ENCODE measurements around the gene PPRC1.

The PPRC1 gene

DNA sequence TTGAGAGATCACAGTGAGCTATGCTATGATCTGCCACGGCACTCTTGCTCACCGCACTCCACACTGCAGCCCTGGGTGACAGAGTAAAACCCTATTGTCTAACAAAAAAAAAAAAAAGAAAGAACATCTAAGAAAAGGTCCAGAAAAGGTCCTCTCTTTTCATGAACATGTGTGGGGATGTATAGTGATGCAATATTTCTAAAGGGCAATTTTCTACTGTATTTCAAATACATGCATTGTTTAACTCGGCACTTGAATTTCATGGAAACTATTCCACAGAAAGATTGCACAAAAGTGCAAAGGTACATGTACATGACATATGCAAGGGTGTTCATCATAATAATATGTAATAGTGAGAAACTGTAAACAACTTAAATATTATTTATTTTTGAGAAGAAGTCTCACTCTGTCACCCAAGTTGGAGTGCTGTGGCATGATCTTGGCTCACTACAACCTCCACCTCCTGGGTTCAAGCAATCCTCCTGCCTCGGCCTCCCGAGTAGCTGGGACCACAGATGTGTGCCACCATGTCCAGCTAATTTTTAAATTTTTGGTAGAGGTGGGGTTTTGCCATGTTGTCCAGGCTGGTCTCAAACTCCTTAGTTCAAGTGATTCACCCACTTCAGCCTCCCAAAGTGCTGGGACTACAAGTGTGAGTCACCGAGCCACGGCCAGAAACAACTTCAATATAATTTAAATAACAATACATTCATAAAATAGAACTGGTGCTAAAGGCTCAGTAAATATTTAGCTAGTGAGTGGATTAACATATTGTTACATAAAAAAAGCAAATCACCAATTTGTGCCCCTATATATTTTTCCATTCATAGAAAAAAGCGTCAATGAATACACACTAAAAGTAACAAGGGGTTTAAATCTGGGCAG lies 1.3 kb upstream of the PPRC1 start:
- DNase-seq (ENCODE audit: insufficient read length, low spot score) (no peak), FAIRE-seq (no peak)
- TF ChIP-seq POLR2A (IDR thresholded peaks at IDR 0.05; ENCODE audit: low read depth, low read length) (no peak), TAF1 (IDR thresholded peaks at IDR 0.05; ENCODE audit: low read depth, low read length) (no peak), PAX5 (IDR thresholded peaks at IDR 0.05; ENCODE audit: insufficient read depth, low read length, severe bottlenecking) (no peak), POLR2AphosphoS5 (IDR thresholded peaks at IDR 0.05; ENCODE audit: low read depth, low read length) (no peak)

DNA sequence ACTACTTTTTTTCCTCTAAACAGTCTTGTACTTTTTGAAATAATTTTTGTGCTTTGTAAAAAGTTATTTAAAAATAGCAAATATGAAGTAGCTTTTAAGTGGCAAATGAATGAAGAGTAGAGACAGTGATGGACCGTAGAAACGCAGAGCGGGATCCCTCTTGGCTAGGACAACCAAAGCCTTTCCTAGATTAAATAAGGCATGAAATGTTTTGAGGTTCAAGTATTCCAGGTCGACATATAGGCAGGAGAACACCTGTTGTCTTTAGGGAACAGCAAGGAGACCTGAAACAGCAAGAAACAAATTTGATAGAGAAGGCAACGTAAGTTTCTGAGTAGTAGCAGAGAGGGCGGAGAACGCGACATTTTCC lies 662 bp upstream of the PPRC1 start:
- DNase-seq (ENCODE audit: insufficient read length, low spot score) (no peak), FAIRE-seq (no peak)
- TF ChIP-seq PAX5 (IDR thresholded peaks at IDR 0.05; ENCODE audit: insufficient read depth, low read length, severe bottlenecking) (no peak), SPI1 (IDR thresholded peaks at IDR 0.05; ENCODE audit: low read depth, low read length) (no peak), POU2F2 (IDR thresholded peaks at IDR 0.05; ENCODE audit: low read depth, low read length) (no peak), POLR2A (IDR thresholded peaks at IDR 0.05; ENCODE audit: low read depth, low read length) (no peak)

DNA sequence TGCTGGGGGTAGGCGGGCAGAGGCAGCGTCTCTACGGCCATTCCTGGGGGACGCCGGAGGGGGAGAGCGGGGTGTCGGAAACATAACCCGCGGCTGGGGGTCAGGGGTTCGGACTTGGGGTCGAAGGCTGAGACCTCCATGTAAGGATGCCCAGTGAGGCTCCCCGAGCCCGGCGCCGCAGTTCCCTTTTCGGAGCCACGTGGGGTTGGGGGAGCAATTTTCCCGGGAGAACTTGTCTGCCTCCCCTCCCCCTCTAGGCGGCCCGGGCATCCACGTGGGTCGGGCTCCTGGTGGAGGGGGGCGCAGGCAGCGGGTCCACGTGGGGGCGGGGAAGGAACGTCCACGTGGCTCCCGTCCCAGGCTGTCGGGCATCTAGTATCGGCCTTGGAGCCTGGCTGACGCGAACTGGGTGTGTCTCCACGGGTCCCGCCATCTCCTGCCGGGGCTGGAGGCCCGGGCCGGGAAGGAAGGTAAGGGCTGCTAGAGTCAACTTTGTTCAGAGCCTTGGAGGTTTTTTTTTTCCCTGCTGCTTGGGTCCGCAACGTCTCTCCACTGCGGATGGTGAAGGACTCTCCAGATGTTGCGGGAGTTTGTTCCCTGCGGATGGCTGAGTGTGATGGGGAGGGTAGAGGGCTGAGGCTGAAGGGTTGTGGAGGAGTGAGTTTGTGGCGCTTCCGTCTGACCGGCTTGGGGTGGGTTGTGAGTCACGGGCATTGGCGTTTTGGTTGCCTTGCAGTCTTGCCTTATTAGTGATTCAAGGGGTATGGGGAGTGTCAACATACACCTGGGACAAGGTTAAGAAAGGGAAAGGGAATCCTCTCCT lies 744 bp downstream of the PPRC1 start:
- TF ChIP-seq SPI1 (IDR thresholded peaks at IDR 0.05; ENCODE audit: low read depth, low read length) (no peak), POLR2A (IDR thresholded peaks at IDR 0.05; ENCODE audit: low read depth, low read length) (peak; percentile 58; the same call in 1 of the 2 replicates), POLR2AphosphoS5 (IDR thresholded peaks at IDR 0.05; ENCODE audit: low read depth, low read length) (0 out of 2 replicates have a peak, but pooled peaks have one; percentile 9)
- FAIRE-seq (peak; percentile 80), DNase-seq (ENCODE audit: insufficient read length, low spot score) (peak; percentile 57)

DNA sequence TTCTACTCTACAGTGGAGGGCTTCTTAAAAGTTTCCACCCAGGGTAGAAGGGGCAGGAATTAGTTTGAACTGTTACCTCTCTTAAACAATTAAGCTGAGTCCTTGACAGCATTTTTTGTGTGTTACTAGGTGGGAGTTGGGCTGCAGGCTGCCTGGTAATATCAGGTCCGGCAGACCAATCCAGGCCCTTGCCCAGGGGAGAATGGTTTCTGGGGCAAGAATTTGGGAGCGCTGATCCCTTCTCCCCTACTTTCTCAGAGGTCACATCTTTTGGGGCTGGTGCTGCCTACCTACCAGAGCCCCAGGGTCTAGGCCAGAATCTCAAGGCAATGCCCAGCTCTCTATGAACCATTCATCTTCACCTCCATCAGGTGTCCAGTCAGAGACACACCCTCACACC lies 1.6 kb downstream of the PPRC1 start:
- FAIRE-seq (no peak), DNase-seq (ENCODE audit: insufficient read length, low spot score) (no peak)
- TF ChIP-seq POLR2A (IDR thresholded peaks at IDR 0.05; ENCODE audit: low read depth, low read length) (no peak), SPI1 (IDR thresholded peaks at IDR 0.05; ENCODE audit: low read depth, low read length) (no peak), POLR2AphosphoS5 (IDR thresholded peaks at IDR 0.05; ENCODE audit: low read depth, low read length) (no peak), TAF1 (IDR thresholded peaks at IDR 0.05; ENCODE audit: low read depth, low read length) (no peak), POU2F2 (IDR thresholded peaks at IDR 0.05; ENCODE audit: low read depth, low read length) (no peak), PAX5 (IDR thresholded peaks at IDR 0.05; ENCODE audit: insufficient read depth, low read length, severe bottlenecking) (no peak)

DNA sequence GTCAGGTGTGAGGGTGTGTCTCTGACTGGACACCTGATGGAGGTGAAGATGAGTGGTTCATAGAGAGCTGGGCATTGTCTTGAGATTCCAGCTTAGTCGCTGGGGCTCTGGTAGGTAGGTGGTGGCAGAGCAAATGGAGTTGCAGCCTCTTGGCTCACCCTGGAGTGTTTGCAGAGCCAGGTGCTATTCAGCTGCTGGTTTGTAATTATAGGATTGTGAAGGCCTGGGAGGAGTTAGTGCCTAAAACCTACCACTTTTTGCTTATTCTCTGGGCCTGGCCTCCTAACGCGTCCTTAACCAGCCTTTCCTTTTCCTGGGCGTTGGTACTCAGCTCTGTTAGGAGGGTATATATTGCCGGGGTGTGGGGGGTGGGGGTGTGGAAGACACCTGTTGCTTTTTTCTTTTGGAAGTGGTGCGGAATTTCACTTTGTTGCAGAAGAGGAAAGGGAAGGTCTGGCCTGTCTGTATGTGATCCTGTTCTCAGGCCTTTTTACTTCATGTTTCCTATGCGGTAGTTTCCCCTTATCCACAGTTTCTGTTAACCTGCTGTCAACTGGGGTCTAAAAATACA lies 3.2 kb downstream of the PPRC1 start:
- no peak for TF ChIP-seq POLR2AphosphoS5 (IDR thresholded peaks at IDR 0.05; ENCODE audit: low read depth, low read length)
- TF ChIP-seq POLR2A (IDR thresholded peaks at IDR 0.05; ENCODE audit: low read depth, low read length) = no peak
- no peak for TF ChIP-seq PAX5 (IDR thresholded peaks at IDR 0.05; ENCODE audit: insufficient read depth, low read length, severe bottlenecking)
- no peak for TF ChIP-seq POU2F2 (IDR thresholded peaks at IDR 0.05; ENCODE audit: low read depth, low read length)
- no peak for TF ChIP-seq TAF1 (IDR thresholded peaks at IDR 0.05; ENCODE audit: low read depth, low read length)
- no peak for TF ChIP-seq SPI1 (IDR thresholded peaks at IDR 0.05; ENCODE audit: low read depth, low read length)
- DNase-seq (ENCODE audit: insufficient read length, low spot score) (no peak), FAIRE-seq (no peak)

- TF ChIP-seq POLR2A (IDR thresholded peaks at IDR 0.05; ENCODE audit: low read depth, low read length) (no peak), SPI1 (IDR thresholded peaks at IDR 0.05; ENCODE audit: low read depth, low read length) (no peak), POU2F2 (IDR thresholded peaks at IDR 0.05; ENCODE audit: low read depth, low read length) (no peak), PAX5 (IDR thresholded peaks at IDR 0.05; ENCODE audit: insufficient read depth, low read length, severe bottlenecking) (no peak), POLR2AphosphoS5 (IDR thresholded peaks at IDR 0.05; ENCODE audit: low read depth, low read length) (no peak), TAF1 (IDR thresholded peaks at IDR 0.05; ENCODE audit: low read depth, low read length) (no peak)
- no peak for FAIRE-seq
- no peak for DNase-seq (ENCODE audit: insufficient read length, low spot score)
Measured at GRCh38 chr10:102139281-102140110, 6.7 kb downstream of the PPRC1 start.

- no peak for DNase-seq (ENCODE audit: insufficient read length, low spot score)
- no peak for TF ChIP-seq TAF1 (IDR thresholded peaks at IDR 0.05; ENCODE audit: low read depth, low read length)
- TF ChIP-seq POLR2A (IDR thresholded peaks at IDR 0.05; ENCODE audit: low read depth, low read length) = no peak
- no peak for TF ChIP-seq POU2F2 (IDR thresholded peaks at IDR 0.05; ENCODE audit: low read depth, low read length)
- TF ChIP-seq PAX5 (IDR thresholded peaks at IDR 0.05; ENCODE audit: insufficient read depth, low read length, severe bottlenecking) = no peak
- no peak for TF ChIP-seq SPI1 (IDR thresholded peaks at IDR 0.05; ENCODE audit: low read depth, low read length)
- no peak for TF ChIP-seq POLR2AphosphoS5 (IDR thresholded peaks at IDR 0.05; ENCODE audit: low read depth, low read length)
- no peak for FAIRE-seq
Measured at GRCh38 chr10:102140218-102140617, 7.4 kb downstream of the PPRC1 start.

GRCh38 chr10:102140913-102141540 lies 8.2 kb downstream of the PPRC1 start:
- TF ChIP-seq POLR2A (IDR thresholded peaks at IDR 0.05; ENCODE audit: low read depth, low read length) (no peak), PAX5 (IDR thresholded peaks at IDR 0.05; ENCODE audit: insufficient read depth, low read length, severe bottlenecking) (no peak), POLR2AphosphoS5 (IDR thresholded peaks at IDR 0.05; ENCODE audit: low read depth, low read length) (no peak), SPI1 (IDR thresholded peaks at IDR 0.05; ENCODE audit: low read depth, low read length) (no peak), TAF1 (IDR thresholded peaks at IDR 0.05; ENCODE audit: low read depth, low read length) (no peak), POU2F2 (IDR thresholded peaks at IDR 0.05; ENCODE audit: low read depth, low read length) (no peak)
- no peak for FAIRE-seq

More at GRCh38 chr10:102140913-102141540, 8.2 kb downstream of the PPRC1 start:
- DNase-seq (ENCODE audit: insufficient read length, low spot score) = no peak
